T-helper 9 cell (primary cell): Measurements from ENCODE around the gene ZNF189.
A peak's percentile ranks its signal among the peaks of the same experiment; 100 is the strongest.

Experiments used
- DNase-seq: peaks from one replicate; pipeline ENCODE4 v3.0.0-alpha.2; 2020

Gene ZNF189

DNA sequence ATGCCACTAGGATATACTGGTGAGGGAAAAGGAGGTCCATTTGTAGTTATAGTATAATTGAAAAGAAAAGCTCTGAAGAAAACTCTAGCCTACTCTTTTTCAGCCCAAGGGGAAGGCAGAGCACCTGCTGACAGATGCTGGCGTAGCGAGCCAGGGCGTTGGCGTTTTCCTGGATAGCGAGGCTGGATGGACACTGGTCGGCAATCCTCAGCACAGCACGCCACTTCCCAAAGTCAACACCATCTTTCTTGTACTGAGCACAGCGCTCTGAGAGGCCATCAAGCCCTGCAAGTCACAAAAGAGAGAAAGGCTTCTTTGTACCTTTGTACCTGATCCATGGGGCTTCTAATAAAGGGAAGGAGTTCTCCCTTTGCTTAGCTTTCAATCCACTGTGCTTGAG lies 28.7 kb downstream of the ZNF189 start:
- no peak for DNase-seq

DNA sequence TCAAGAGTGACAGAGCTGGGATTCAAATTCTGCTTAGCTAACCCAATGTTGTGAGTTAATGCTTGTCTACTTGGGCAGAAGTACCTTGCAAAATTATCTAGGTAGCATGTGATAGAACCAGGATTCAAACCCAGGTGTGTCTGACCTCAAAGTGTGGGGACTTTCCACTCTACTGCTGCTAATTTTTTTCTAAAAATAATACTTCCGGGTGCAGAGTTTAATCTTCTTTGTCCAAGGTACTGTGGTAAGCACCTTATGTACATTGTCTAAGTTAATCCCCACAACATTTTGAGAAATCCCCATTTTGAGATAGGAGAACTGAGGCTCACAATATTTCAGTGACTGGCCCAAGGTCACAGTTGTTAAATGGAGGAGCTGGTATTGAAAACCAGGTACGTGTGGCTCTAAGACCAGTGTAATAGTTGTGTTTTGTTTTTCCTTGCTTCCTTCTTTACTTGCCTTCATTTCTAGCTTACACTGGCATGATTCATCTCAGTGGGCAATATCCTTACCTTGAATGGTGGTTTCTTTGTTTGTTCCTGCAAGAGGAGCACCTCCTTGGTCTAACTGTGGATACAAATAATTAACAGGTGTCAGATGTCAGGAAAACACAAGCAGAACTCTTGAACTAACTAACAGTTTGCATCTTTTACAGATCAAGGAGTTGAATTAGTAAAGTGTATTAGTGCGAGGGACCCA lies 29.5 kb downstream of the ZNF189 start:
- no peak for DNase-seq

DNA sequence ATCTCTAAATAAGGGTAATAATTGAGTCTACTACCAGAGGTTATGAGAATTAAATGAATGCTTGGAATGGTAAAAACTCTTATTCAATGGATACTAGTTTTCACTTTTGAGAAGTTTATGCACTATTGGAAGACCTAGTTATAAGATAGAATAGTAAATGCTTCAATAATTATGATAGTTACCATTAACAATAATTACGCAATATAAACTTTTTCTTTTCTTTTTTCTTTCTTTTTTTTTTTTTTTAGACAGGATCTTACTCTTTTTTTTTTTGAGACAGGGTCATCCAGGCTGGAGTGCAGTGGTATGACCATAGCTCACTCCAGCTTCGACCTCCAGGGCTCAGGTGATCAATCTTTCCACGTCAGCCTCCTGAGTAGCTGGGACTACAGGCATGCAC lies 30.3 kb downstream of the ZNF189 start:
- DNase-seq, result no peak

DNA sequence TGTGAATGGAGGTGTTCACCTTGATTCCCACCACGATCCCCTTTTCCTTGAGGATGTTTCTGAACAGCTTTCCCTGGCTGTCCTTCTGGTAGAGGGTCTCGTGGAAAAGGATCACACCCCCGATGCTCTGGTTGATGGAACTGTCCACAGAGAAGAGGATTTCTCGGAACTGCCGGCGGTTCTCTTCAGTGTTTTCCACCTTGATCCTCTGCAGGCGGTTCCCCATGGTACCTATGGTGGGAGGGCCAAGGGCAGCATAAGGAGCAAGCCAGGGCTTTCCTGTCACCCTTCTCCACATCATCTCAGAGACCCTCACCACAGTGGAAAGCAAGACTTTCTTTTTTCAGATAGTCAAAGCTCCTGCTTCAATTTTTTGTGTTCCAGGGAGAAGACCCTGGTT lies 31.1 kb downstream of the ZNF189 start:
- DNase-seq, result no peak

DNA sequence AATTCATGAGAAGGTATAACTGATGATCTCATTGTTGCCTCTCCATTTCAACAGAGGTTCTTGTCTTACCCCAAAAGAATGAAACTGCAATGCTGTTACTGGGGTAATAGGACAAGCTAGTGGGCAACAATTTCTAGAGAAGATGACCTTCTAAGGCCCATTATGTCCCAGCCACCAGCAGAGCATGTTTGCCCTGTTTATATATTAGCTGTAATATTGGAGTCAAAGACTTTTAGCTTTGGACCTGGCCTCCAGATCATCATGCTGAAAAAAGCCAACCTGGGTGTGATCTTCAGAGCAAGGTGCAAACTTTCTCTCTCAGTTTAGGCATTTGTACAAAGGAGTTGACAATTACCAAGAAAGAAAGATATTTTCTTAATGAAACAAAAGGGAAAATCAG lies 33.5 kb downstream of the ZNF189 start:
- DNase-seq, result no peak

DNA sequence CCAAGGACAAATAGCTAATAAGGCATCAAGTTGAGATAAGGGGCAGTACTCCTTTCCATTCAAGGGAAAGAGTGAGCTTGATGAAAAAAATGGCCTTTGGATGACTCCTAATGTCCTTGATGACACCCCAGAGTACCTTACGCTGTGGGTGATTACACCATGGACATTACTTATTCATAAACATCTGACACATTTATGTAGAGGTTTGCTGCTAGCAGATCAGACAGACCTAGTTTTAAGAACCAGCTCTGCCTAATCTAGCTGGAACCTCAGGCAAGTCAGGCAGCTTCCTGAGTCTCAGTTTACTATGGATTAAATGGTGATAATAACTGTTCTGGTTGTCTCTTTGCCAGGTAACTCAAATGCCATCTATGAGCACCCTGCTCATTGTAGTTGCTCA lies 34.1 kb downstream of the ZNF189 start:
- no peak for DNase-seq

DNA sequence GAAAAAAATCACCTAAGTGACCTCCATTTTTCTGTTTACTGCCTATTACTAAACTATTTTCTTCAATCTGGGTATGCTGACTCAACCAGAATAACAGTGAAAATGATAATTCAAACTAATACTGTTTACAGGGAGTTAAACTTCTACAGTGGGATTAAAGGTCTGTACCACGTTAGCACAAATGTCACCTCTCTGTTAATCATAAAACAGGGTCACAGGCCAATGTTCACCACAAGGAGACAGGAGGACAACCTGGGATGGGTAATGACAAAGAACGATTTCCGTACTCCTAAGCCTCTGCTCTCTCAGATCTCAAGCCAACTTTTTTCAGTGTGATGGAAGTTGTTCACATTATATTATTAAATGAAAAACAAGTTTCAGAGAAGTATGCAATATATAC lies 34.6 kb downstream of the ZNF189 start:
- DNase-seq, result no peak

DNA sequence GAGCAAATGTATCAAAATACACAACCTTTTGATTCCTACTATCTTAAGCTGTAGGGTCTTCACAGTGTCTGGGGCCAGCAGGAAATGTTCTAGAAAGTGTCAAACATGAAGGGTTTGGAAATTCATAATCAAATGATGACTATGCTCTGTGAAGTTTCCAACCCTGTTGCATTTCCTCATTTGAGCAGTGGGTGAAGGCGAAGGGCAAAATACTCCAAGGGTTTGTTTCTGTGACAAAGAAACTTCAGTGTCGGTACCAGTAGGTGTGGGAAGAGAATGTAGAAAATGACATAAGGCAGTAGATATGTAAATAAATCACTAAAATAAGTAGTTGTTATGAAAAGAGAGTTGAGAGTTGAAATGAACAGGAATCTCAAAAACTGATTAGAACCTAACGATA lies 36.3 kb downstream of the ZNF189 start:
- no peak for DNase-seq

DNA sequence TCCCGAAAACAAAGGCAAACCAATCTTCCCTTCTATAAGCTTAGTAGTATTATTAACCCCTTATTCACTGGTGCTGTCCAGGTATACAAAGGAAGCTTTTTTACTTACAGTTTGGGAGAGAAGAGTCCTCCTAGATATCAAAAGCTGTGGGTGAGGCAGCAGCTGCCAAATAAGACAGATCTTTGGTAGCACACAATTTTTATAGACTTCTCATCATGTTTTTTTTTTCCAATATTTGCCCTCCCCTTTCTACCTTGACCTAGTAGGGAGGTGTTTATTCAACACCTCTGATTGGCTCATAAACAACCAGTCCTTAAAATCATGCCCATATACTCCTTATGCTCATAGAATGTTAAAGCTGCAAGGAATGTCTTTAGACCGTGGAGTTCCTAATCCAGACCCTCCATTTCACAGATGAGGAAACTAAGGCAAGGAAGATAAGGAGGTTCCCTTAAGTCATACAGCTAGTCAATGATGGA lies 37.0 kb downstream of the ZNF189 start, which contains the start of gene ALDOB:
Gene ALDOB (minus strand): TSS at position 174 of the 479 bp plus-strand sequence. CDS start 4,887 bp downstream, outside the sequence.
- no peak for DNase-seq

DNA sequence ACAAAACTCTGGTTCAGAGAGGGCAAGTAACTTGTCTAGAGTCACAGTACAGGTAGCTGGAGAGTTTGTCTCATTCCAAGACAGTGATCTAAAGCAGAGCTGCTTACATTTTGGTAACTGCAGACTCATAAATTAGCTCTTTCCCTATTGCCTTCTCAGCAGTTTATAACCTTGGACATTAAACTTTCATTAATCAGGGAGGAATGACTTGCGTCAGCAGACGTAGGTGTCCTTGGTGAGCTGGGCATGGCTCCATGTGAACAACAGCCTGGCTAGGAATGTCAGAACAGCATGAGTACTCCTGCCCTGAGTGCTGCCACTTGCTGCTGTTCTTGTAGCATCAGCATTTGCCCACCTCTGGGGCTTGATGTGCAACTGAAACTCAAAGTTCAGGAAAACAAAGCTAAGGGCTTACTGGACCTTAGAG lies 39.2 kb downstream of the ZNF189 start:
- no peak for DNase-seq

DNA sequence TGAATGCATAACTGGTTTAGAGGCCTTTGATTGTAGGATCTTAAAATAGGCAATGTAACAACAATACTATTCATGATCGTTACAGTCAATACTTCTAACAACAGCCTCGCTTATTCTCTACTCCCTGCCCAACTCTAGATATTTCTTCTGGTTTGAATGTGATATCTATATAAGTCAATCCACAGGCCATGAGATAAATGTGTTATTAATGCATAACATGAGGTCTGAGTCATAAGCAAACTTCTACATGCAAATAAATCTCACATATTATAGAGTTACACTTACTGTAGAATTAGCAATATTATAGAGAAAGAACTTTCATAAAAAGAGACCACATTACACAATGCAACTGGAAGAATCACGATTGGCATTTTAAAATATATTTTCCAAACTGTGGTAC lies 39.9 kb downstream of the ZNF189 start:
- no peak for DNase-seq

DNA sequence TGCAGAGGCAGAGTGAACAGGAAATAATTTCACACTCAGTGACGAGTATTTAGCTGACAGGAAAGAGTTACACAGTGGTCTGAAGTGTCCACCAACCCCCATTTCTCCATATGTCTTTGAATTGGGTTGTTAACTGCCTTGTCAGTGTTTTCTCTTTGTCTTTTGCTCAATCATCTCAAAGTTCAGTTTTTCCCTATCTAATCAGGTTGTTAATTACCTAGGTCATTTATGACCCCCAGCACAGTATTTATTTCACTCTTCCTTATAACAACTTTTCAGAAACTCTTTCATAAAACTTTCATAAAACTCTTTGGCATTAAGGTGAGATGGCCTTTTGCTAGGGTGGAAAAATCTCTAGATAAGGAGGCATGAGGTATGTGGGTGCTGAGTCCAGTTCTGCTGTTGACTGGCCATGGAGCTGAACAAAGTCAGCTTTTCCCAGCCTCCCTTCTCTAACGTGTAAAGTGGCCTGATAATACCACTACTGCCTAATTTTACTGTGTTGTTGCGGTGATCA lies 42.1 kb downstream of the ZNF189 start:
- no peak for DNase-seq

DNA sequence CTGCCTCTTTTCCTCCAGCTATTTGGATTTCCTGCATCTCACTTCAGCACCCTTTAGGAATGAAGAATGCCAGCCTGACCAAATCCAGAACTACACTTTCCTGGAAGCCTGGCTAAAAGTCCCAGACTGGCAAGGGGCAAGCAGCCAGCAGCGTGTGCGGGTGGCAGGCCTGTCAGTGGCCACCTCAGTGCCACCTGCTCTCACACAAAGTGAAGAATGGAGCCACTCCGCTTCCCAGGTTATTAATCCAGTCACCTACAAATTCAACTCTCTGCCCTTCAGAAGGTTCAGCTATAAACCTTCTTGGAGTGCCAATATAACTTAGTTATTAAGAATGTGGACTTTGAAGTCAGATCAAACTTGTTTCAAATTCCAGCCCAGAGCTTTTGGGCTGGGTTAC lies 43.7 kb downstream of the ZNF189 start:
- DNase-seq, result no peak

DNA sequence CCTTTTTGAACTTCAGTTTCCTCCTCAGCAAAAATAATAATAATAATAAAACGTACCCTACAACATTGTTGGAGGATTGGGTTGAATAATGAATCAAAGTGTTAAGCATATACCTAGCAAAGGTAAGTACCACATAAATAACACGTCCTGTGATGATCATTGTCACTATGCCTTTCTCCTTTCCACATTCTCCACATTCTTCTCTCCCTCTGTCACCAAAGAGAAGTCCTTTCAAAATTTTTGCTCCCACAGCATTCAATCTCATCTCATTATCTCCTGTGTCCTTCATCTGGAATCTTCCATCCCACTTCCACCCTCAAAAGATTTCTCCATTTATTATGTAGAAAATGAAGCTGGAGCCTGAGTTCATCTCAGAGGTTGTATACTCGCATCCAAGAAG lies 44.1 kb downstream of the ZNF189 start:
- no peak for DNase-seq

DNA sequence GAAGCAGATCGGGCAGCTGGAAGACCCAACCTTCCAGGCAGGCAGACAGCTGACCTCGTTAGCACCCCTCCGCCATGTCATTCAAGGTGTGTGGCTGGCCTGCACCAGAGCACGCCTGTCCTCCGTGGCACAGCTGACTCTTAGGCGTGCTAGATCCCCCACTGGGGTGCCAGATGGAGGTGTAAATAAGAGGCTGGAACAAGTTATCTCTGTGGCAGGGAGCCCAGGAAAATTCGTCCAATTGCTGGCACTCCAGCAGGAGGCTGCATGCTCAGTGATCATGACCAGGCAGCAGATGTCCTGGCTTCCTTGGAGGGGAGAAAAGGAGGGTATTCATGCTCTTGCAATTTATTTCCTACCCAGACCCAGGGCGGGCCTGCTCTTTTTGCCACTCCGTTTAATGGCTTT lies 44.7 kb downstream of the ZNF189 start:
- no peak for DNase-seq

DNA sequence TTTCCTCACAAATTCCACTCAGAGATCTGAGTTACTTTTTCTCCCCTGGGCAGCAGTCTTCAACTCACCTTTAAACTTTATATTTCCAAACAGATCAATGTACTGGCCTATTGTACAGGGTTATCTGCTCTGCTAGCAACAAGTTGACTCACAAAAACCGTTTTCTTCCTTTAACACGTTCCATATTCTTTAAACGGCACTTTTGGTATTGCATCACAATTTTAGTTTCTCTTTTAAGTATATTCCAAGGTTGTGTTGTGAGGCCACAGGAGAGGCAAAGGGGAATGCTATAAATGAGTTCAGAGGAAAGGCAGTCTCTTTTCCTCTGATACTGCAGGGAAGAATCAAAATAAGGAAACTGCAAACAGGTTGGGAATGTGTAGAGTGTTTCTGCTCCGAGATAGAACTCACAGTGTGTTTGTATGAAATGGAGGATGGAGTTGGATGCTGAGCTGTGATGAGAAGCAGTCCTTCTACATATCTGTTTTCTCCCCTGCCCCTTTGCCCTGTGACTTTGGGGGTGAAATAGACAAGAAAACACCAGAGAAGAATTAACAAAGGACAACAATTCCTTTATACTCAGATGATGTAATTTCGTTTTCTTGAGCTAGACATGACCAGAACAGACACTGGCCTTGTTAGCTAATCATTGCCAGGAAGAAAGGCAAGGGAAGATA lies 46.8 kb downstream of the ZNF189 start:
- no peak for DNase-seq

DNA sequence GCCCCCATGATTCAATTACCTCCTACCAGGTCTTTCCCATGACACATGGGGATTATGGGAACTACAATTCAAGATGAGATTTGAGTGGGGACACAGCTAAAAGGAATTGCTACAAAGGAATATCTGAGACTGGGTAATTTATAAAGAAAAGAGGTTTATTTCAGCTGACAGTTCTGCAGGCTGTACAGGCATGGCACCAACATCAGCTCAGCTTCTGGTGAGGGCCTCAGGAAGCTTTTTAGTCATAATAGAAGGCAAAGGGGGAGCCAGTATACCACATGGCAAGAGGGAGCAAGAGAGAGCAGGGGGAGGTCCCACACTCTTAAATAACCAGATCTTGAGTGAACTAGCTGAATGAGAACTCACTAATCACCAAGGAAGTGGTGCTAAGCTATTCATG lies 48.1 kb downstream of the ZNF189 start:
- no peak for DNase-seq

DNA sequence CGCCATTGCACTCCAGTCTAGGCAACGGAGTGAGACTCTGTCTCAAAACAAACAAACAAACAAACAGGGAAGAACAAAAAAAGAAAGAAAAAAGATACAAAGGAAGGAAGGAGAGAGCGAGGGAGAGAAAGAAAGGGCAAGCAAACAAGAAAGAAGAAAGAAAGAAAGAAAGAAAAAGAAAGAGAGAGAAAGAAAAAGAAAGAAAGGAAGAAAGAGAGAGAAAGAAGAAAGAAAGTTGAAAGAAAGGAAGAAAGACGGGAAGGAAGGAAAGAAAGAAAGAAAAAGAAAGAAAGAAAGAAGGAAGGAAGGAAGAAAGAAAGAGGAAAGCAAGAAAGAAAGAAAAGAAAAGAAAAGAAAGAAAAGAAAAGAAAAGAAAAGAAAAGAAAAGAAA lies 50.0 kb downstream of the ZNF189 start:
- no peak for DNase-seq

DNA sequence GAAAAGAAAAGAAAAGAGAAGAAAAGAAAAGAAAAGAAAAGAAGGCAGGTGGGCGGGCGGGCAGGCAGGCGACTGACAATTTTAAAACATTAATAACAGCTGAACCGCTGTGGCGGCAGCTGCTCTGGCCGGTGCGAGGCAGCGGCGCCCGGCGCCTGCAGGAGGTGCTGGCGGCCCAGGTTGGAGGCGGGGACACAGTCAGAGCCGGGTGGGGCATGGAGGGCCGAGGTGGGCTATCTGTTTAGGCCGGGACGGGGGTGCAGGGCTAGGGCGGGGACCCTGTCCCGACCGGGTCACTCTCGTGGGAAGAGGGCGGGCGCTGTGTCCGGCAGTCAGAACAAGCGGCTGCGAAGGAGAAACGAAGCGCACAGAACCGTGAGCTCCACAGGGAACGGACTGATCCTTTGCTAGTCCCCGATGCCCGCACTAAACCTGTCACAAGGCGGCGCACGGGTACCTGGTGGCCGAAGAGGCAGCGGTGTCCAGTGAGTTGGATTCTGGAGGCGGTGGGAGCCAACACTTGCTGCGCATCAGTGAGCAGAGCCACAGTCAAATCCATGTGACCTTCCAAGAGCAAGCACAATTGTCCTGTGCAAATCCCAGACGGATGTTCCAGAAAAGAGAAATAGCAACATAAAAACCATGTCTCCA lies 50.5 kb downstream of the ZNF189 start:
- DNase-seq, result peak; percentile 9

DNA sequence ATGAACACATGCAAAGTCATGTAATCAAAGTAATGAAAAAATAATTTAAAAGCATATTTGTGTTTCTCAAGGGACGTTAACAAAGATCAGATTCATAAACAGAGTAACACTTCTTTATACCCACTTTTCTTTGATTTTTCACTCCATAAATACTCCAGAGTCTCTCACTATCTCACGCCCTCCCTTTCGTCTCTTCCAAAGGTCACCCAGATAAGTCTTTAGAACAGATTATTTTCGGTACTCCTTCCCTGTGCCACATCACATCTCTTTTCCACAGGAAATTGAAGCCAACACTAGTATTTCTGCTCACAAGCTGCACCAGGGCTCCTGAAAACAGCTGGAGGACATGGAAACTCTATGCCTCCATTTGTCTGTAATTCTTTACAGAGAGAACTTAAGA lies 52.3 kb downstream of the ZNF189 start:
- DNase-seq, result no peak

DNA sequence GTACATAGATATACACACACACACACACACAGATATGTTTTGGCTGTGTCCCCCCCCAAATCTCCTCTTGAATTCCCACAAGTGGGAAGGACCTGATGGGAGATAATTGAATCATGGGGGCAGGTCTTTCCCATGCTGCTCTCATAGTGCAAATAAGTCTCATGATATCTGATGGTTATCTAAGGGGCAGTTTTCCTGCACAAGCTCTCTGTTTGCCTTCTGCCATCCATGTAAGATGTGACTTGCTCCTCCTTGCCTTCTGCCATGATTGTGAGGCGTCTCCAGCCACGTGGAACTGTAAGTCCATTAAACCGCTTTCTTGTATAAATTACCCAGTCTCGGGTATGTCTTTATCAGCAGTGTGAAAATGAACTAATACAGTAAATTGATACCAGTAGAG lies 52.8 kb downstream of the ZNF189 start:
- DNase-seq, result no peak

DNA sequence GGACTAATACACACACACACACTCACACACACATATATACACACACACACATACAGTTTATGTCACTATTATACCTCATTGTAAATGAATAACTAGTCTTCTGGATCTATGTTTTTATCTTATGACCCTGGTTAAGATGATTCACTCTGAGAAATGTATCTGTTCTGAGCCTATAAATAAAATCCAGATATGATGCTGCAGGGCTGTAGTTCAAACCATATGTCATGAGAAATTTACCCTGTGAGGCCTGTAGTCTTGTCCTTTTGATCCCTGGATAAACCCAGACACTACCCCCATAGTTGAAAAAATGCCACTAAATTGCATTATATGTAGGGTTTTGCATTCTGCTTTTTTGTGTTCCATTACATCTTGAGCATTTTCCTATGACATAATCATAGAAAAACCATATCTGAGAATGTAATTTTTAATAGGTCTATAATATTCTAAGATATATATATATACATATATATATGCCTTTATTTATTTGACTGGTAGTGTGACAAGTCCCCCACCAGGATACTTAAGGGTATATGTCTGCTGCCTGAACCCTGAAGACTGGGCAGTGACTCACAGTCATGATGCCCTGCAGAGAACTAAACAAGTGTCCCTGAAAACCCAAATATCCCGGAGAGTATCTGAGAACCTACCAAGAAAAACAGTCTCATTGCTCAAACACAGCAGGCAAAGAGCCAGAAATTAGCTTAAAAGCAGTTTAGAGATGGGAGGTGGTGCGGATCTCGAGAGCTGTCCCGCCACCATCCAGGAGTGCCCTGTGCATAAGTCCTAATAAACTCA lies 55.3 kb downstream of the ZNF189 start:
- no peak for DNase-seq

DNA sequence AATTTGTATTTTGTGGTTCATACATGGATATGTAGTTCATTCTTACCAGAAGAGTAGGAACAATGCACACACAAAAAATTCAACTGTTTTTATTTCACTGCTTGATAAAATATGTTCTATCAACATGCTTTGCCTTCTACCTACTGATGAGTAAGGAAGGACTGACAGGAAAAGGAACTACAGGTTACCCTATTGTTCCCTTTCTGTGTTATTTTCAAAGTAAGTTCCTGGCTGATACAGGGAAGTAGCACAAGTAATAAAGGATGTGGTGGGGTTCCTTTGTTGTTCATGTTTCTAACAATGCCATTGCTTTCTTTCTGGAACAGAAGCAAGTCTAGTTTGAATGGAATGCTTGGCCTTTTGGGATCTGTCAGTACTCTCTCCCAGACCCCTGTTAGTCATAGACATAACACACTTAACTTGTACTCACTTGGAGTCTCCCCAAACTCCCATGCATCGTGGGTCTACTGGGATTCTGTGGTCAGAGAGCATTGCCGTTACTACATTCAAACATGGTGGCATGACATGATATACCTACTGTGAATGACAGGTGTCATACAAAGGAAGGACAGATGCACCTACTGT lies 57.1 kb downstream of the ZNF189 start:
- no peak for DNase-seq
